Smooth muscle cell (in vitro differentiated cells): Measurements from ENCODE around the gene UHRF1. TPM values are rescaled to one million over a fixed set of nuclear protein-coding genes. Genes with fewer than 3 reads are reported as not detected.

Experiments
- DNase-seq: peaks from one replicate; lab custom pipeline; 2025; ENCODE audit not compliant: unreplicated experiment; lab: John Stamatoyannopoulos, UW
- H2AFZ ChIP-seq: fragments of 200-600 bp; sonication (generic); 2 replicates; pipeline ENCODE4 v1.6.0; 2016; ENCODE audit warnings: antibody characterized with exemption, low read depth, mild to moderate bottlenecking
- H3F3A ChIP-seq: fragments of 200-600 bp; sonication (generic); 2 replicates; pipeline ENCODE4 v1.6.0; 2017; ENCODE audit warnings: antibody characterized with exemption, low read depth
- H3K27ac ChIP-seq: fragments of 200-600 bp; sonication (generic); 2 replicates; pipeline ENCODE4 v1.5.1; 2016; ENCODE audit warnings: low read depth, mild to moderate bottlenecking
- H3K27me3 ChIP-seq: fragments of 200-600 bp; sonication (generic); 2 replicates; pipeline ENCODE4 v1.6.1; 2016; ENCODE audit warnings: low read depth, mild to moderate bottlenecking
- H3K36me3 ChIP-seq: fragments of 200-600 bp; sonication (generic); 2 replicates; pipeline ENCODE4 v1.5.1; 2016; ENCODE audit warnings: low read depth
- H3K4me1 ChIP-seq: fragments of 200-600 bp; sonication (generic); 2 replicates; pipeline ENCODE4 v1.5.1; 2016; ENCODE audit warnings: low read depth
- H3K4me2 ChIP-seq: fragments of 200-600 bp; sonication (generic); 2 replicates; pipeline ENCODE4 v1.6.0; 2016; ENCODE audit warnings: mild to moderate bottlenecking
- H3K4me3 ChIP-seq: fragments of 200-600 bp; sonication (generic); 2 replicates; pipeline ENCODE4 v1.5.1; 2016; ENCODE audit warnings: mild to moderate bottlenecking
- H3K79me2 ChIP-seq: fragments of 200-600 bp; sonication (generic); 2 replicates; pipeline ENCODE4 v1.6.0; 2016; ENCODE audit warnings: low read depth, mild to moderate bottlenecking
- H3K9ac ChIP-seq: fragments of 200-600 bp; sonication (generic); 2 replicates; pipeline ENCODE4 v1.6.0; 2016; ENCODE audit warnings: low read depth
- H3K9me3 ChIP-seq: fragments of 200-600 bp; sonication (generic); replicated peaks from 2 replicates; pipeline ENCODE4 v1.5.1; 2016; ENCODE audit warnings: low read depth
- H4K20me1 ChIP-seq: fragments of 200-600 bp; sonication (generic); 2 replicates; pipeline ENCODE4 v1.6.0; 2016; ENCODE audit warnings: low read depth
- WGBS: methylation state at CpG from one replicate; pipeline ENCODE4 v1.1.7; 2016; ENCODE audit warnings: low lambda C conversion rate; 5-methylcytosine and 5-hydroxymethylcytosine counted together
- polyA plus RNA-seq: library from polyadenylated mRNA; unstranded; fragments of >200 nt; fragmentation: Nextera tagmentation; extraction: Ambion mirVana; gene quantifications from 2 replicates; pipeline ENCODE4 v1.2.1, GENCODE V29; 2016
- total RNA-seq: library from RNA; depleted of rRNA; stranded (reverse); fragments of >200 nt; gene quantifications from 2 replicates; pipeline ENCODE4 v1.2.3, GENCODE V29; 2014
- TF ChIP-seq, protein P1 (sequence below): fragments of 200-600 bp; sonication (generic); IDR thresholded peaks from 2 replicates; pipeline ENCODE4 v1.5.1; 2017; ENCODE audit warnings: borderline replicate concordance, mild to moderate bottlenecking, antibody characterized with exemption; ENCODE audit not compliant: insufficient read depth, poor library complexity, severe bottlenecking

The UHRF1 gene
- total and polyA plus RNA-seq, 2 experiments from 2014 or later = 11.3 to 27.2 TPM

GRCh38 chr19:4980067-4980466 is 70.8 kb downstream of the UHRF1 start:
- DNase-seq = no peak
- peak overlapping the region; percentile 52 for H3K27ac ChIP-seq
- H3K4me3 ChIP-seq = no peak overlapping the region
- H3K9ac ChIP-seq = no peak overlapping the region
- peaks cover 6% of the 10 kb centered on the region for H3F3A ChIP-seq
- peaks cover 99% of the 10 kb centered on the region for H3K79me2 ChIP-seq
- 66% methylated on average over 3 of the region's 3 CpGs for WGBS
- H2AFZ ChIP-seq = no peak overlapping the region
- no peaks in the 10 kb centered on the region for H3K27me3 ChIP-seq
- H3K4me1 ChIP-seq = peaks cover 21% of the 10 kb centered on the region
- no peak overlapping the region for H3K4me2 ChIP-seq
- no peaks in the 10 kb centered on the region for H3K36me3 ChIP-seq
- peaks cover 100% of the 10 kb centered on the region for H4K20me1 ChIP-seq
- H3K9me3 ChIP-seq = no peaks in the 10 kb centered on the region
- TF ChIP-seq, protein P1, sequence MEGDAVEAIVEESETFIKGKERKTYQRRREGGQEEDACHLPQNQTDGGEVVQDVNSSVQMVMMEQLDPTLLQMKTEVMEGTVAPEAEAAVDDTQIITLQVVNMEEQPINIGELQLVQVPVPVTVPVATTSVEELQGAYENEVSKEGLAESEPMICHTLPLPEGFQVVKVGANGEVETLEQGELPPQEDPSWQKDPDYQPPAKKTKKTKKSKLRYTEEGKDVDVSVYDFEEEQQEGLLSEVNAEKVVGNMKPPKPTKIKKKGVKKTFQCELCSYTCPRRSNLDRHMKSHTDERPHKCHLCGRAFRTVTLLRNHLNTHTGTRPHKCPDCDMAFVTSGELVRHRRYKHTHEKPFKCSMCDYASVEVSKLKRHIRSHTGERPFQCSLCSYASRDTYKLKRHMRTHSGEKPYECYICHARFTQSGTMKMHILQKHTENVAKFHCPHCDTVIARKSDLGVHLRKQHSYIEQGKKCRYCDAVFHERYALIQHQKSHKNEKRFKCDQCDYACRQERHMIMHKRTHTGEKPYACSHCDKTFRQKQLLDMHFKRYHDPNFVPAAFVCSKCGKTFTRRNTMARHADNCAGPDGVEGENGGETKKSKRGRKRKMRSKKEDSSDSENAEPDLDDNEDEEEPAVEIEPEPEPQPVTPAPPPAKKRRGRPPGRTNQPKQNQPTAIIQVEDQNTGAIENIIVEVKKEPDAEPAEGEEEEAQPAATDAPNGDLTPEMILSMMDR = no peak

DNA sequence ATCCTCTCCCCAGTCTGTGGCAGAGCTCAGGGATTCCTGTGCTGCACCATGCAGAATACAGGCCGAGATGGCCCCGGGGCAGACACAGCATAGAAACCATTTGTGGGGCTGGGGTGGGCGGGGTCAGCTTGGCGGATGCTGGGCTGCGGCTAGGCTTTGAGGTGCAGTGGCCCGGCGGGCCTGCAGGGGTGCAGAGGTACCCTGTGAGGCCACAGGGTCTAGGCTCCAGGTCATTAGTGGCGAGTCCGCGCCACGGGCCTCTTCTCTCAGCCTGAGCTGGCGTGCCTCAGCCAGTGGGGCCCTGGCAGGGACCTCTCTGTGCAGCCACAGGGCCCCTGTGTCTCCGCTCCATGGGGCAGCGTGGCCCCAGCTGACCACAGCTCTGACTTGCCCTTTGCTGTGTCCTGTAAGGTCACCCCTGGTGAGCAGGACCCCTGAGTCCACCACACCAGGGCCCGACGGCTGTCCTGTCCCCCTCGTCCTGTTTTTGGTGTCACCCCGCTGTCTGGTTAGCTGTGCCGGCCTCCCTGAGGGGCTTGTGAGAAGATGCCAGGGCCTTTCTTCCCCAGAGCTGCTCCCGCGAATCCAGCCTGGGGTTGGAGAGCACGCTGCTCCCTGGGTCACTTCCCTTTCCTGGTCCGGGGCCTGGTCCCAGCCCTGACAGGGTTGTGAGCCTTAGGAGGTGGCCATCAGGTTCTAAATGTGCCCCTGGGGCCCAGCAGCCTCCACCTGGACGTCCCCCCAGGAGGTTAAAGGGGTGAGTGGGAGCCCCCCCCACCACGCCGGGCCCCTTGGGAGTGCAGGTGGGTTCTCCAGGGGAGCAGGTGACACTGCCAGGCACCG is 71.8 kb downstream of the UHRF1 start:
- Histone ChIP-seq H3K27ac (peak overlapping the region; percentile 42), H3K9me3 (no peaks in the 10 kb centered on the region), H3K79me2 (peaks cover 99% of the 10 kb centered on the region), H3K27me3 (no peaks in the 10 kb centered on the region), H3K9ac (no peak overlapping the region), H4K20me1 (peaks cover 100% of the 10 kb centered on the region), H3K4me1 (peaks cover 23% of the 10 kb centered on the region), H3K4me2 (no peak overlapping the region), H3K36me3 (no peaks in the 10 kb centered on the region), H3F3A (peaks cover 3% of the 10 kb centered on the region), H3K4me3 (no peak overlapping the region), H2AFZ (no peak overlapping the region)
- TF ChIP-seq, protein P1 = no peak
- no peak for DNase-seq
- WGBS = 87% methylated on average over 19 of the region's 27 CpGs

DNA sequence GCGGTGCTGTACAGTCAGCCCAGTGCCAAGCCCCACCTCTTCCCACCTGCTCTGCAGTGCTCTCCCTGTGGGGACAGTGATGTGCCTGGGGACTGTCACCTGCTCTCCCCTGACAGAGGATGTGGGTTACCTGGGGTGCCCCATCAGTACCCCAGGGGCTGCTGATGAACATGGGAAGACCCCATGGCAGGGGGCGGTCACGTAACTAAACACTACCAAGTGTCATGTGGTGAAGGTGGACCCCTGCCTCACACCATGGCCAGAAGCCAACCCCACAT is 72.3 kb downstream of the UHRF1 start:
- Histone ChIP-seq H2AFZ (no peak overlapping the region), H3K79me2 (peaks cover 99% of the 10 kb centered on the region)
- 92% methylated on average over 3 of the region's 3 CpGs for WGBS

More for the DNA sequence above, 72.3 kb downstream of the UHRF1 start:
- Histone ChIP-seq H3K27ac (no peak overlapping the region), H3K36me3 (no peaks in the 10 kb centered on the region), H3K4me3 (no peak overlapping the region), H3K4me1 (peaks cover 22% of the 10 kb centered on the region), H3K9ac (no peak overlapping the region), H4K20me1 (peaks cover 100% of the 10 kb centered on the region), H3F3A (peaks cover 2% of the 10 kb centered on the region), H3K4me2 (no peak overlapping the region), H3K27me3 (no peaks in the 10 kb centered on the region), H3K9me3 (no peaks in the 10 kb centered on the region)
- no peak for DNase-seq
- TF ChIP-seq, protein P1 = no peak
